CD1c-positive myeloid dendritic cell (primary cell): ENCODE data around the gene SRSF8.
"Not testable (repeated sequence)": the region's sequence is repeated elsewhere in the genome, so short reads cannot be mapped to it uniquely, and the experiment has no call there.

ENCODE experiments used
- DNase-seq: peaks from one replicate; pipeline ENCODE4 v3.0.0-alpha.2; 2016; ENCODE audit errors: extremely low spot score

SRSF8 gene

GRCh38 chr11:95095858-95096587, 29.3 kb downstream of the SRSF8 start:
- DNase-seq: peak; percentile 25

- no peak for DNase-seq
Measured at GRCh38 chr11:95097209-95097608, 30.5 kb downstream of the SRSF8 start.

GRCh38 chr11:95098826-95099225, 32.1 kb downstream of the SRSF8 start:
- DNase-seq: no peak

GRCh38 chr11:95100191-95100648, 33.5 kb downstream of the SRSF8 start:
- no peak for DNase-seq

- no peak for DNase-seq
Measured at GRCh38 chr11:95100856-95101507, 34.3 kb downstream of the SRSF8 start.

- DNase-seq: no peak
Measured at GRCh38 chr11:95101935-95102334, 35.2 kb downstream of the SRSF8 start.

GRCh38 chr11:95102733-95103132, 36.0 kb downstream of the SRSF8 start:
- DNase-seq: no peak

GRCh38 chr11:95103701-95104100, 37.0 kb downstream of the SRSF8 start:
- no peak for DNase-seq

GRCh38 chr11:95104121-95104830, 37.6 kb downstream of the SRSF8 start:
- no peak for DNase-seq

- no peak for DNase-seq
Measured at GRCh38 chr11:95104856-95105255, 38.1 kb downstream of the SRSF8 start.

- peak; percentile 19 for DNase-seq
Measured at GRCh38 chr11:95108159-95108611, 41.5 kb downstream of the SRSF8 start.

GRCh38 chr11:95108671-95109551, 42.2 kb downstream of the SRSF8 start:
- no peak for DNase-seq

- not testable (repeated sequence) for DNase-seq
Measured at GRCh38 chr11:95111471-95111870, 44.8 kb downstream of the SRSF8 start.

GRCh38 chr11:95111923-95112540, 45.3 kb downstream of the SRSF8 start:
- no peak for DNase-seq

- DNase-seq: no peak
Measured at GRCh38 chr11:95115597-95115996, 48.9 kb downstream of the SRSF8 start.

- DNase-seq: no peak
Measured at GRCh38 chr11:95119361-95120060, 52.8 kb downstream of the SRSF8 start.
